Measurements from ENCODE around the gene WBP2. TPM values are rescaled to one million over a fixed set of nuclear protein-coding genes. Genes with fewer than 3 reads are reported as not detected.
"Not testable (repeated sequence)": the region's sequence is repeated elsewhere in the genome, so short reads cannot be mapped to it uniquely, and the experiment has no call there.

WBP2 gene
- total RNA-seq, 1 donor from 2014 or later, result 43.0 TPM

DNA sequence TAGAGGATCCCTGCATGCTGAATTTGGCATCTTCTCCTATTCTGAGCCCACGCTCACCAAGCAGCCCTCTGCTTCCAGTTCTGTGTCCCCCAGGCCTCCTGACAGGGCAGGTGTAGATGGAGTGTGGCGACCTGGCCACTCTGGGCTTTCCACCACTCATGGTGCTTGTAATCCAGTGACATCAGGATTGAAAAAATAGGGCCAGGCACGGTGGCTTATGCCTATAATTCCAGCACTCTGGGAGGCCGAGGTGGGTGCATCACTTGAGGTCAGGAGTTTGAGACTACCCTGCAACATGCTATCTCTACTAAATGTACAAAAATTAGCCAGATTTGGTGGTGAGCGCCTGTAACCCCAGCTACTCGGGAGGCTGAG, 41.1 kb downstream of the WBP2 start:
- H3K9me3 Mint-ChIP-seq, result no peaks in the 10 kb centered on the region
- no peaks in the 10 kb centered on the region for H3K27me3 Mint-ChIP-seq
- TF ChIP-seq CTCF (conservative IDR thresholded peaks at IDR 0.05), result no peak
- no peak for DNase-seq (ENCODE audit: extremely low spot score, unreplicated experiment)
- H3K36me3 Mint-ChIP-seq, result peaks cover 5% of the 10 kb centered on the region
- no peak overlapping the region for H3K27ac Mint-ChIP-seq
- H3K4me1 Mint-ChIP-seq (ENCODE audit: unreplicated experiment), result no peaks in the 10 kb centered on the region
- H3K4me3 Mint-ChIP-seq, result no peak overlapping the region

DNA sequence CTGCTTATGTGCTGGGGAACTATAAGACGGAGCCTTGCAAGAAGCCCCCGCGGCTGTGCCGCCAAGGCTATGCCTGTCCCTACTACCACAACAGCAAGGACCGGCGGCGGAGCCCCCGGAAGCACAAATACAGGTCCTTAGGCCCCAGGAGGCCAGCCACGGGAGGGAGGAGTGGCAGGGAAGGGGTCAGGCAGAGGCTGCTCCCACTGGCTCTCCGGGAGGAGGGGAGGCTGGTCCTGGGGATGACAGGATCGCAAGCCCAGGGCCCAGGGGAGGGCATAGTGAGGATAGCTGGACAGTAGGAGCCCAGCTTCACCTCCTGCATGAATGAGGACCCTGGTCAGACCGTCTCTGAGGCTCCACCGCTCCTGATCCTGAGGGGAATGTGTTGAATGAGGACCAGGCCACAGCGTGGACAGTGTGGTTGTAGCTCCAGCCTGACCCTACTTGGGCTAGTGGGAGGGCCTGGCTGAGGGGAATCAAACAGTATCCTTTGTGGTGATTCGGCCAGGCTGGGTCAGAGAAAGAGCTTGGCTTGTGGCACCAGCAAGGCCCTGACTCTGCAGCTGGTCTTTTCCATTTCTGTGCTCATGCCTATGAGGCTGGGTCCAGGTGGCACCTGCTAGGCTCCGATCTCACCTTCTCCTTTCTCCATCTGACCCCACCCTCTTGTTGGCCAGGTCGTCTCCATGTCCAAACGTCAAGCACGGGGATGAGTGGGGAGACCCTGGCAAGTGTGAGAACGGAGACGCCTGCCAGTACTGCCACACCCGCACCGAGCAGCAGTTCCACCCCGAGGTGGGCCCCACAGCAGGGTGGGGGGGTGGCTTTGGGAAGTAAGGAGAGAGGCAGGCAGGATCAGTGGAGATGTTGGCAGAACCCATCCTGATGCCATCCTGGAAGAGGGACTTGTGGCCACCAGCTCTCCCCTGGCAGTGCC, 41.8 kb downstream of the WBP2 start:
- no peak for TF ChIP-seq CTCF (conservative IDR thresholded peaks at IDR 0.05)
- no peak for DNase-seq (ENCODE audit: extremely low spot score, unreplicated experiment)
- no peak overlapping the region for H3K27ac Mint-ChIP-seq
- H3K4me3 Mint-ChIP-seq, result no peak overlapping the region
- H3K27me3 Mint-ChIP-seq, result no peaks in the 10 kb centered on the region
- H3K9me3 Mint-ChIP-seq, result no peaks in the 10 kb centered on the region
- H3K4me1 Mint-ChIP-seq (ENCODE audit: unreplicated experiment), result peaks cover 3% of the 10 kb centered on the region
- no peaks in the 10 kb centered on the region for H3K36me3 Mint-ChIP-seq

- DNase-seq (ENCODE audit: extremely low spot score, unreplicated experiment), result no peak
- no peaks in the 10 kb centered on the region for H3K9me3 Mint-ChIP-seq
- no peaks in the 10 kb centered on the region for H3K36me3 Mint-ChIP-seq
- peaks cover 4% of the 10 kb centered on the region for H3K4me1 Mint-ChIP-seq (ENCODE audit: unreplicated experiment)
- no peak overlapping the region for H3K4me3 Mint-ChIP-seq
- no peak for TF ChIP-seq CTCF (conservative IDR thresholded peaks at IDR 0.05)
- no peaks in the 10 kb centered on the region for H3K27me3 Mint-ChIP-seq
- no peak overlapping the region for H3K27ac Mint-ChIP-seq
Measured at GRCh38 chr17:75812096-75813013, 42.8 kb downstream of the WBP2 start.

GRCh38 chr17:75811174-75811573, 44.0 kb downstream of the WBP2 start:
- Mint-ChIP-seq H3K27me3 (no peaks in the 10 kb centered on the region), H3K36me3 (no peaks in the 10 kb centered on the region), H3K9me3 (no peaks in the 10 kb centered on the region), H3K4me3 (no peak overlapping the region), H3K27ac (no peak overlapping the region), H3K4me1 (ENCODE audit: unreplicated experiment) (peaks cover 4% of the 10 kb centered on the region)
- no peak for DNase-seq (ENCODE audit: extremely low spot score, unreplicated experiment)
- no peak for TF ChIP-seq CTCF (conservative IDR thresholded peaks at IDR 0.05)

DNA sequence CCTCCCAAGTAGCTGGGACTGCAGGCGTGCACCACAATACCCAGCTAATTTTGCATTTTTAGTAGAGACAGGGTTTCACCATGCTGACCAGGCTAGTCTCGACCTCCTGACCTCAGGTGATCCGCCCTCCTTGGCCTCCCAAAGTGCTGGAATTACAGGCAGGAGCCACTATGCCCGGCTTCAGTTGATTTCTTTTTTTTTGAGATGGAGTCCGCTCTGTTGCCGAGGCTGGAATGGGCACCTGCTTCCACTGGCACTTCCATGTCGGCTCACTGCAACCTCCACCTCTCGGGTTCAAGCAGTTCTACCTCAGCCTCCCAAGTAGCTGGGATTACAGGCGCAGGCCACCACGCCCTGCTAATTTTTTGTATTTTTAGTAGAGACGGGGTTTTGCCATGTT, 44.4 kb downstream of the WBP2 start:
- H3K36me3 Mint-ChIP-seq; H3K4me3 Mint-ChIP-seq; H3K9me3 Mint-ChIP-seq; DNase-seq (ENCODE audit: extremely low spot score, unreplicated experiment); H3K27me3 Mint-ChIP-seq; H3K27ac Mint-ChIP-seq; H3K4me1 Mint-ChIP-seq (ENCODE audit: unreplicated experiment): not testable (repeated sequence)

- DNase-seq (ENCODE audit: extremely low spot score, unreplicated experiment), result no peak
- no peak for TF ChIP-seq CTCF (conservative IDR thresholded peaks at IDR 0.05)
- Mint-ChIP-seq H3K27me3 (no peaks in the 10 kb centered on the region), H3K4me3 (no peak overlapping the region), H3K4me1 (ENCODE audit: unreplicated experiment) (peaks cover 4% of the 10 kb centered on the region), H3K27ac (peak overlapping the region; percentile 81), H3K9me3 (no peaks in the 10 kb centered on the region), H3K36me3 (no peaks in the 10 kb centered on the region)
Measured at GRCh38 chr17:75810216-75810615, 44.9 kb downstream of the WBP2 start.

Measured in type B pancreatic cell (in vitro differentiated cells).